Lung (tissue), 12 donors: Measurements from ENCODE around the gene HIPK2. TPM values are rescaled to one million over a fixed set of nuclear protein-coding genes. Genes with fewer than 3 reads are reported as not detected.

Experiments
- ATAC-seq: fragments of 200-7000 bp; cut with Tn5 transposase; one replicate; pipeline ENCODE4 v1.9.1; 2020; ENCODE audit warnings: moderate number of reproducible peaks; ENCODE audit not compliant: insufficient read depth, low FRiP score
- DNase-seq, 3 donors: peaks; one replicate each; pipeline ENCODE4 v3.0.0-alpha.2; 2013 to 2017
- H3K27ac ChIP-seq, 2 donors: one replicate each; pipeline ENCODE4 v1.5.1; 2013; ENCODE audit warnings: mild to moderate bottlenecking in 2 of 2, moderate library complexity in 2 of 2, control low read depth in 1 of 2, inconsistent platforms in 1 of 2, low read depth in 1 of 2, low read length in 1 of 2
- H3K27me3 ChIP-seq, 3 donors: one replicate each; pipeline ENCODE4 v1.5.1; 2013; ENCODE audit warnings: low read length in 2 of 3; ENCODE audit not compliant: control insufficient read depth in 3 of 3, insufficient read depth in 3 of 3
- H3K36me3 ChIP-seq, 4 donors: one replicate each; pipeline ENCODE4 v1.5.1; 2013; ENCODE audit warnings: low read length in 4 of 4, mild to moderate bottlenecking in 1 of 4, moderate library complexity in 1 of 4; ENCODE audit not compliant: control insufficient read depth in 4 of 4, insufficient read depth in 4 of 4
- H3K4me1 ChIP-seq, 5 donors: one replicate each; pipeline ENCODE4 v1.5.1; 2013; ENCODE audit warnings: low read length in 5 of 5, mild to moderate bottlenecking in 2 of 5, moderate library complexity in 1 of 5; ENCODE audit not compliant: control insufficient read depth in 5 of 5, insufficient read depth in 5 of 5
- H3K4me3 ChIP-seq: one replicate; pipeline ENCODE4 v1.5.1; 2013; ENCODE audit warnings: mild to moderate bottlenecking, control low read depth, moderate library complexity
- H3K9ac ChIP-seq, 2 donors: one replicate each; pipeline ENCODE4 v1.5.1; 2013; ENCODE audit warnings: low read length in 2 of 2, control low read depth in 1 of 2; ENCODE audit not compliant: insufficient read depth in 1 of 2
- H3K9me3 ChIP-seq, 4 donors: one replicate each; pipeline ENCODE4 v1.5.1; 2013; ENCODE audit warnings: low read length in 3 of 4, mild to moderate bottlenecking in 1 of 4, moderate library complexity in 1 of 4; ENCODE audit not compliant: control insufficient read depth in 4 of 4, insufficient read depth in 3 of 4
- WGBS, 2 donors: extraction: QIAGEN DNeasy Blood & Tissue Kit; methylation state at CpG; one replicate each; pipeline ENCODE4 v1.1.7; 2013; 5-methylcytosine and 5-hydroxymethylcytosine counted together
- polyA plus RNA-seq, 2 donors: library from polyadenylated mRNA; stranded (reverse); fragments of 200-250 nt; gene quantifications; one replicate each; pipeline ENCODE4 v1.2.1, GENCODE V29; 2013
- total RNA-seq, 2 donors: library from RNA; depleted of rRNA in 1 of 2; stranded (reverse); fragments of >200 nt in 1 of 2; gene quantifications; one replicate each; pipeline ENCODE4 v1.2.1, GENCODE V29; 2014 to 2021
- TF ChIP-seq, protein P1 (sequence below): IDR thresholded peaks from 2 replicates; pipeline ENCODE4 v1.5.1; 2012; ENCODE audit warnings: mild to moderate bottlenecking; ENCODE audit errors: control extremely low read depth, extremely low read depth
- donor health status: control.
- donor health status: control.
- donor health status: Bipolar disorder and iron deficiency.
- donor health status: healthy.
- donor health status: DM: yes; HTN: yes; CAD: no.

HIPK2 gene
- total and polyA plus RNA-seq, 4 donors, result 8.7 to 65.1 (median 18.3) TPM

DNA sequence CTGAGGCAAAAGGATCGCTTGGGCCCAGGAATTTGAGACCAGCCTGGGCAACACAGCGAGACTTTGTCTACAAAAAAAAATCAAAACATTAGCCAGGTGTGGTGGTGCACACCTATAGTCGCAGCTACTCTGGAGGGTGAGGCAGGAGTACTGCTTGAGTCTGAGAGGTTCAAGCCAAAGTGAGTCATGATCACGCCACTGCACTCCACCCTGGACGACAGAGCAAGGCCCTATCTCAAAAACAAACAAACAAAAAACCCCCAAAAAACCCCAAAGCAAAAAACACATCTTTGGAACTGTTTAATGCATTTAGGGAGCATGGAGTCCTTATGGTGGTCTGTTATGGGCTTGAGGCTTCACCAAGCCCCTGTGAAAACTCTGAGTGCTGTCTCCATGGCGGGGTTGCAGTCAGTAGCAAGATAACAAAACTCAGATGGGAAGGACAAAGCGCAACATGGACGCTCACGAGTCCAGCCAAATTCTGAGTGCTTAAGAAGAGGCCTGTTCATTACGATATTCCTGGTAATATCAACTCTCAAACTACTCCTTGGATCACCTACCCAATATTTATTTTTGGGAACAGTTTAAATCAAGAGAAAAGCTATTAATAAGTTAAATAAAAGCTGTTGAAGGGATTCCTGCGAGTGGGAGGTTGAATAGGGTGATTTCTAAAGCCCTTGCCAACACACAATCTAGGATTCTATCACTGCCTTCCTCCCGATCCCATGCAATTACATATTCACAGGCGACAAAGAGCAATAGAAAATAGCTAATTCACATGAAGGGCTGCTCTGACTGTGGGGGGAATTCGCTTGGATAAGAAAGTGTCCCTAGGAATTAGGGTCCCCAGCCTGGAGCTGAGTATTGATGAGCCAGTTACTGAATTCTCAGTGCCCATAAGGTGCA lies 123.3 kb downstream of the HIPK2 start:
- WGBS, 2 donors, result 76 to 88% methylated on average over 14 of the region's 14 CpGs
- Histone ChIP-seq H3K36me3 (no peaks in the 10 kb centered on the region), H3K9ac (no peak overlapping the region), H3K27me3 (no peaks in the 10 kb centered on the region), H3K4me3 (no peak overlapping the region), H3K4me1 (peaks cover 0 to 37% (median 23%) of the 10 kb centered on the region in 5 donors), H3K9me3 (no peaks in the 10 kb centered on the region), H3K27ac (peak overlapping the region in 1 of 2 donors; percentile 35)
- ATAC-seq (no peak), DNase-seq (no peak)
- TF ChIP-seq, protein P1, sequence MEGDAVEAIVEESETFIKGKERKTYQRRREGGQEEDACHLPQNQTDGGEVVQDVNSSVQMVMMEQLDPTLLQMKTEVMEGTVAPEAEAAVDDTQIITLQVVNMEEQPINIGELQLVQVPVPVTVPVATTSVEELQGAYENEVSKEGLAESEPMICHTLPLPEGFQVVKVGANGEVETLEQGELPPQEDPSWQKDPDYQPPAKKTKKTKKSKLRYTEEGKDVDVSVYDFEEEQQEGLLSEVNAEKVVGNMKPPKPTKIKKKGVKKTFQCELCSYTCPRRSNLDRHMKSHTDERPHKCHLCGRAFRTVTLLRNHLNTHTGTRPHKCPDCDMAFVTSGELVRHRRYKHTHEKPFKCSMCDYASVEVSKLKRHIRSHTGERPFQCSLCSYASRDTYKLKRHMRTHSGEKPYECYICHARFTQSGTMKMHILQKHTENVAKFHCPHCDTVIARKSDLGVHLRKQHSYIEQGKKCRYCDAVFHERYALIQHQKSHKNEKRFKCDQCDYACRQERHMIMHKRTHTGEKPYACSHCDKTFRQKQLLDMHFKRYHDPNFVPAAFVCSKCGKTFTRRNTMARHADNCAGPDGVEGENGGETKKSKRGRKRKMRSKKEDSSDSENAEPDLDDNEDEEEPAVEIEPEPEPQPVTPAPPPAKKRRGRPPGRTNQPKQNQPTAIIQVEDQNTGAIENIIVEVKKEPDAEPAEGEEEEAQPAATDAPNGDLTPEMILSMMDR, result no peak

DNA sequence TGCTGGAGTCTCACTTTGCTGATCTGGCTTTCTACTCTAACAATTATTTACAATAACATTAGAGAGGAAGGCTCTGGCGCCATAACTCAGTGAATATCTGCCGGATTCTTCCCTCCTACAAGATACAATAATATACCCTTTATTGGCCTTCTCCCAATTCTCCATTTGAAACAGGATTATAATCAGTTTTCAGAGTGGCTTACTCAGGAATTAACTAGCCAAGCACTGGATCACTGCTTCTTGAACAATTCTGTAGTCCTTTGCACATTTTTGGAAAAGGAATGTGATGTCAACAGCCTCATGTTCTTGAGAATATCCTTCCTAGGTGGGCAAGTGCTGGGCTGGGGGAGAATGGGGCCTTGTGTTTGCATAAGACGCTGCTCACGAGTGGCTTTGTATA lies 125.9 kb downstream of the HIPK2 start:
- Histone ChIP-seq H3K4me3 (no peak overlapping the region), H3K27ac (peak overlapping the region in 1 of 2 donors; percentile 69), H3K9me3 (no peaks in the 10 kb centered on the region), H3K27me3 (no peaks in the 10 kb centered on the region), H3K36me3 (no peaks in the 10 kb centered on the region), H3K4me1 (peaks cover 0 to 27% (median 21%) of the 10 kb centered on the region in 5 donors), H3K9ac (no peak overlapping the region)
- ATAC-seq (no peak), DNase-seq (peak in 2 of 3 donors; percentile 64 to 69)
- WGBS, 2 donors, result 63 to 69% methylated on average over 4 of the region's 4 CpGs
- TF ChIP-seq, protein P1, result no peak

DNA sequence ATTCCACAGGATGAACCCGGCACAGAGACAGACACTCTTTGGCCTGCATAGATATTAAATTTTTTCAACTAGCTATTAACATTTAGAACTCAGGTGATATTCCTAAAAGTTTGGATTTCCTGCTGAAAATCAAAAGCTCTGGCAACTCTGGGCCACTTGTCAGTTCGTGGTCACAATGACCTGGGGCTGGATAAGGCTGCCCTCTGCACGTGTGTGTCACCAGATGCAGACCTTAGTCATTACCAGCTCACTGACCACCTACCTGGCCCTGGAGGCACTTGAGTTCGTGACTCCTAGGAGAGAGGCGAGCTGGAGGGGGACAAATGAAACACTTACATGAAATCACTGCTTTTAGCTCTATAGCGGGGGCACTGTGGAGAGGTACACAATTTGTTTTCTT lies 126.5 kb downstream of the HIPK2 start:
- H3K27ac ChIP-seq, result peak overlapping the region; percentile 17 to 69
- 76 to 86% methylated on average over 6 of the region's 6 CpGs for WGBS, 2 donors
- no peaks in the 10 kb centered on the region for H3K9me3 ChIP-seq
- no peaks in the 10 kb centered on the region for H3K36me3 ChIP-seq
- H3K4me1 ChIP-seq, result peaks cover 0 to 27% (median 23%) of the 10 kb centered on the region in 5 donors
- DNase-seq, result no peak
- TF ChIP-seq, protein P1, result no peak
- H3K27me3 ChIP-seq, result no peaks in the 10 kb centered on the region
- H3K9ac ChIP-seq, result no peak overlapping the region
- no peak overlapping the region for H3K4me3 ChIP-seq
- no peak for ATAC-seq
